Caco-2 (cell line): ENCODE results near the gene OPTC. TPM values are rescaled to one million over a fixed set of nuclear protein-coding genes. Genes with fewer than 3 reads are reported as not detected.
"Not testable (repeated sequence)": the region's sequence is repeated elsewhere in the genome, so short reads cannot be mapped to it uniquely, and the experiment has no call there.

Experiments
- BruUV-seq: library from RNA; stranded (reverse); fragments of 400-500 nt; replicated peaks from 2 replicates; lab custom pipeline; 2021; lab: Mats Ljungman, UMichigan
- CTCF ChIA-PET: fragments of 300-600 bp; sonication (Branson Sonifier 250); formaldehyde crosslinking; loops from one replicate; lab custom pipeline; 2022; ENCODE audit warnings: antibody characterized with exemption; lab: Charles Lee
- POLR2A ChIA-PET: fragments of 300-600 bp; sonication (Branson Sonifier 250); formaldehyde crosslinking; loops from one replicate; lab custom pipeline; 2022; ENCODE audit warnings: antibody characterized with exemption; lab: Charles Lee
- DNase-seq, 2 experiments: peaks; one replicate each; pipeline versions ENCODE4 v3.0.0 to v3.0.0-alpha.2; 2020 to 2022
- H3K27me3 ChIP-seq: replicated peaks from 2 replicates; pipeline ENCODE4 v1.6.0; 2011; ENCODE audit warnings: low read length; ENCODE audit not compliant: control insufficient read depth, insufficient read depth
- H3K36me3 ChIP-seq: 2 replicates; pipeline ENCODE4 v1.5.1; 2011; ENCODE audit warnings: low read length; ENCODE audit not compliant: control insufficient read depth, insufficient read depth
- H3K4me1 ChIP-seq: fragments of 250-450 bp; sonication (Bioruptor Pico); 2 replicates; pipeline ENCODE4 v1.5.1; 2020; ENCODE audit warnings: mild to moderate bottlenecking
- H3K4me3 ChIP-seq: 2 replicates; pipeline ENCODE4 v1.5.1; 2011; ENCODE audit warnings: low read depth, mild to moderate bottlenecking, control low read depth, low read length
- H3K9me3 ChIP-seq: fragments of 250-450 bp; sonication (Bioruptor Pico); 2 replicates; pipeline ENCODE4 v1.5.1; 2020; ENCODE audit warnings: mild to moderate bottlenecking, moderate library complexity
- H3K27ac Mint-ChIP-seq: one replicate; pipeline ENCODE4 v1.8.0; 2022; ENCODE audit warnings: mixed read lengths; ENCODE audit not compliant: unreplicated experiment
- H3K27me3 Mint-ChIP-seq: one replicate; pipeline ENCODE4 v1.8.0; 2022; ENCODE audit warnings: mixed read lengths; ENCODE audit not compliant: insufficient read depth, unreplicated experiment
- H3K36me3 Mint-ChIP-seq: one replicate; pipeline ENCODE4 v1.8.0; 2022; ENCODE audit warnings: mild to moderate bottlenecking, mixed read lengths; ENCODE audit not compliant: insufficient read depth, unreplicated experiment
- H3K4me1 Mint-ChIP-seq: one replicate; pipeline ENCODE4 v1.8.0; 2022; ENCODE audit warnings: low read depth, mixed read lengths; ENCODE audit not compliant: unreplicated experiment
- H3K4me3 Mint-ChIP-seq: one replicate; pipeline ENCODE4 v1.8.0; 2022; ENCODE audit warnings: mild to moderate bottlenecking, moderate library complexity, mixed read lengths; ENCODE audit not compliant: unreplicated experiment
- H3K9me3 Mint-ChIP-seq: one replicate; pipeline ENCODE4 v1.8.0; 2022; ENCODE audit warnings: mixed read lengths; ENCODE audit not compliant: unreplicated experiment
- intact Hi-C: fragments of 100-400 bp; cut with micrococcal nuclease; formaldehyde crosslinking; loops from one replicate; pipeline ENCODE4 v1.10.0; 2022; ENCODE audit not compliant: unreplicated experiment
- total RNA-seq: library from RNA; stranded (reverse); gene quantifications from 2 replicates; pipeline ENCODE4 v1.2.3, GENCODE V29; 2022
- TF ChIP-seq, protein P1 (sequence below), 2 experiments: fragments of 200-600 bp in 1 of 2; IDR thresholded peaks; 1 replicate in 1 of 2; 2 replicates in 1 of 2; pipeline versions ENCODE4 v1.5.1 to v1.8.0; 2011 to 2022; ENCODE audit warnings: antibody characterized with exemption in 1 of 2, control low read depth in 1 of 2, inconsistent platforms in 1 of 2, low read depth in 1 of 2, low read length in 1 of 2, mild to moderate bottlenecking in 1 of 2, moderate library complexity in 1 of 2; ENCODE audit not compliant: insufficient read depth in 1 of 2, severe bottlenecking in 1 of 2, unreplicated experiment in 1 of 2

The OPTC gene
- total RNA-seq, 1 experiment from 2014 or later = not detected

- Histone ChIP-seq H3K9me3 (no peaks in the 10 kb centered on the region), H3K36me3 (no peaks in the 10 kb centered on the region), H3K27me3 (no peaks in the 10 kb centered on the region), H3K4me3 (no peak overlapping the region), H3K4me1 (peaks cover 46% of the 10 kb centered on the region)
- Mint-ChIP-seq H3K9me3 (no peaks in the 10 kb centered on the region), H3K4me1 (peaks cover 53% of the 10 kb centered on the region), H3K27me3 (no peaks in the 10 kb centered on the region), H3K4me3 (no peak overlapping the region), H3K27ac (no peak overlapping the region), H3K36me3 (no peaks in the 10 kb centered on the region)
- TF ChIP-seq, protein P1, sequence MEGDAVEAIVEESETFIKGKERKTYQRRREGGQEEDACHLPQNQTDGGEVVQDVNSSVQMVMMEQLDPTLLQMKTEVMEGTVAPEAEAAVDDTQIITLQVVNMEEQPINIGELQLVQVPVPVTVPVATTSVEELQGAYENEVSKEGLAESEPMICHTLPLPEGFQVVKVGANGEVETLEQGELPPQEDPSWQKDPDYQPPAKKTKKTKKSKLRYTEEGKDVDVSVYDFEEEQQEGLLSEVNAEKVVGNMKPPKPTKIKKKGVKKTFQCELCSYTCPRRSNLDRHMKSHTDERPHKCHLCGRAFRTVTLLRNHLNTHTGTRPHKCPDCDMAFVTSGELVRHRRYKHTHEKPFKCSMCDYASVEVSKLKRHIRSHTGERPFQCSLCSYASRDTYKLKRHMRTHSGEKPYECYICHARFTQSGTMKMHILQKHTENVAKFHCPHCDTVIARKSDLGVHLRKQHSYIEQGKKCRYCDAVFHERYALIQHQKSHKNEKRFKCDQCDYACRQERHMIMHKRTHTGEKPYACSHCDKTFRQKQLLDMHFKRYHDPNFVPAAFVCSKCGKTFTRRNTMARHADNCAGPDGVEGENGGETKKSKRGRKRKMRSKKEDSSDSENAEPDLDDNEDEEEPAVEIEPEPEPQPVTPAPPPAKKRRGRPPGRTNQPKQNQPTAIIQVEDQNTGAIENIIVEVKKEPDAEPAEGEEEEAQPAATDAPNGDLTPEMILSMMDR (IDR thresholded peaks at IDR 0.05; ENCODE audit: insufficient read depth in 1 of 2, low read depth in 1 of 2, low read length in 1 of 2, severe bottlenecking in 1 of 2, unreplicated experiment in 1 of 2) = no peak
- CTCF ChIA-PET = no interaction called here
- DNase-seq = no peak
- intact Hi-C loops = no loop called here
- POLR2A ChIA-PET = no interaction called here
- no TSS peak for BruUV-seq
Observed at GRCh38 chr1:203516184-203516583, 22.2 kb downstream of the OPTC start.

DNA sequence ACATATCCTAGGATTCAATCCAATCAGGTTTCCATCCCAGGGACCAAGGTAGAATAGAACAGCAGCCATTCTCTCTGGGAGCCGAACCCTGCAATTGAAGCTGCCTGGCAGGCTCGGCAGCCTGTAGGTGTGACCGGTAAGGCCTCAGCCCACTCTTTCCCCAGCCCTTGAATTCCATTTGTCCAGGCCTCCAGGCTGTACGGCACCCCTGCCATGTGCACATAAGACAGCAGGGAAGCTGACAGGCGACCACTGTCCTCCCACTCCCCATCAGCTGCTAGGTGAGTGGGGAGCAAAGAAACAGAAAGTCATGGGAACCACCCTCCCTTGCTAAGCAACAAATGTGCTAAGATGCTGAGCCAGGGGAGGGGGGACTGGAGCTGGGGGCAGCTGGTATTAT lies 23.0 kb downstream of the OPTC start:
- POLR2A ChIA-PET = no interaction called here
- intact Hi-C loops = no loop called here
- H3K36me3 Mint-ChIP-seq = no peaks in the 10 kb centered on the region
- no peaks in the 10 kb centered on the region for H3K27me3 Mint-ChIP-seq
- Histone ChIP-seq H3K9me3 (no peaks in the 10 kb centered on the region), H3K36me3 (no peaks in the 10 kb centered on the region), H3K4me1 (peaks cover 45% of the 10 kb centered on the region), H3K27me3 (no peaks in the 10 kb centered on the region), H3K4me3 (no peak overlapping the region)
- TF ChIP-seq, protein P1 (IDR thresholded peaks at IDR 0.05; ENCODE audit: insufficient read depth in 1 of 2, low read depth in 1 of 2, low read length in 1 of 2, severe bottlenecking in 1 of 2, unreplicated experiment in 1 of 2) = no peak
- no peak overlapping the region for H3K27ac Mint-ChIP-seq
- CTCF ChIA-PET = interaction anchor here (0.5 kb wide), 1 partner anchor 749 kb away, joined by 3 read pairs; no protein-coding TSS in a partner anchor
- no peaks in the 10 kb centered on the region for H3K9me3 Mint-ChIP-seq
- no TSS peak for BruUV-seq
- H3K4me3 Mint-ChIP-seq = no peak overlapping the region
- DNase-seq = no peak
- H3K4me1 Mint-ChIP-seq = peaks cover 53% of the 10 kb centered on the region

GRCh38 chr1:203517426-203518110 lies 23.6 kb downstream of the OPTC start:
- POLR2A ChIA-PET = no interaction called here
- intact Hi-C loops = no loop called here

DNA sequence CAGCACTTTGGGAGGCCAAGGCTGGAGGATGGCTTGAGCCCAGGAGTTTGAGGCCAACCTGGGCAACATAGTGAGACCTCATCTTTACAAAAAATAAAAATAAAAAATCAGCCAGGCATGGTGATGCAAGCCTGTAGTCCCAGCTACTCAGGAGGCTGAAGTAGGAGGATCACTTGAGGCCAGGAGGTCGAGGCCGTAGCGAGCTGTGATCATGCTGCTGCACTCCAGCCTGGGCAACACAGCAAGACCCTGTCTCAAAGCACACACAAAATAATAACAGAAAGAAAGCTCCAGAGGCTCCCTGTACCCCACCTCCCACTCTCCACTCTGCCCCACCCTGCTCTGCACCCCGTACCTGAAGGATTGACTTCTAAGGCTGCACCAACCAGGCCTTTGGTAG lies 24.2 kb downstream of the OPTC start:
- intact Hi-C loops, H3K27me3 ChIP-seq, H3K36me3 ChIP-seq, BruUV-seq, H3K36me3 Mint-ChIP-seq, CTCF ChIA-PET, DNase-seq, H3K4me3 ChIP-seq, H3K27me3 Mint-ChIP-seq, H3K9me3 ChIP-seq, H3K4me3 Mint-ChIP-seq, H3K9me3 Mint-ChIP-seq, H3K27ac Mint-ChIP-seq: not testable (repeated sequence)
- POLR2A ChIA-PET = interaction anchor here (0.6 kb wide), 1 partner anchor 1908 kb away, joined by 3 read pairs; no protein-coding TSS in a partner anchor
- peaks cover 41% of the 10 kb centered on the region for H3K4me1 Mint-ChIP-seq
- H3K4me1 ChIP-seq = peaks cover 33% of the 10 kb centered on the region

More at GRCh38 chr1:203517426-203518110, 23.6 kb downstream of the OPTC start:
- CTCF ChIA-PET = interaction anchor here (0.5 kb wide), 1 partner anchor 748 kb away, joined by 3 read pairs; no protein-coding TSS in a partner anchor
- Mint-ChIP-seq H3K9me3 (no peaks in the 10 kb centered on the region), H3K27ac (no peak overlapping the region), H3K4me1 (peaks cover 47% of the 10 kb centered on the region), H3K27me3 (no peaks in the 10 kb centered on the region), H3K36me3 (no peaks in the 10 kb centered on the region), H3K4me3 (no peak overlapping the region)
- Histone ChIP-seq H3K36me3 (no peaks in the 10 kb centered on the region), H3K4me1 (peaks cover 39% of the 10 kb centered on the region), H3K9me3 (no peaks in the 10 kb centered on the region), H3K27me3 (no peaks in the 10 kb centered on the region), H3K4me3 (no peak overlapping the region)
- TF ChIP-seq, protein P1 (IDR thresholded peaks at IDR 0.05; ENCODE audit: insufficient read depth in 1 of 2, low read depth in 1 of 2, low read length in 1 of 2, severe bottlenecking in 1 of 2, unreplicated experiment in 1 of 2) = no peak
- DNase-seq = no peak
- no TSS peak for BruUV-seq
